Astrocyte (in vitro differentiated cells and primary cell): ENCODE results near the gene ENPP6.

Experiments
- CTCF ChIP-seq: IDR thresholded peaks from 2 replicates; pipeline ENCODE4 v1.5.1; 2011; ENCODE audit warnings: low read depth, mild to moderate bottlenecking, inconsistent platforms, low read length, moderate library complexity; ENCODE audit not compliant: insufficient read depth
- EZH2 ChIP-seq: IDR thresholded peaks from 2 replicates; pipeline ENCODE4 v1.6.1; 2012; ENCODE audit warnings: mild to moderate bottlenecking, low read length, inconsistent platforms; ENCODE audit not compliant: insufficient read depth

- TF ChIP-seq CTCF (no peak), EZH2 (no peak)
Observed at GRCh38 chr4:184091986-184092385, 125.7 kb downstream of the ENPP6 start.
